IPS-18a (cell line): ENCODE measurements around the gene CAMK4.

ENCODE experiments used
- H3K27ac ChIP-seq: one replicate; pipeline ENCODE4 v1.5.1; 2013; ENCODE audit warnings: low read length
- H3K27me3 ChIP-seq: one replicate; pipeline ENCODE4 v1.6.1; 2013; ENCODE audit warnings: mild to moderate bottlenecking, low read length; ENCODE audit not compliant: control insufficient read depth, insufficient read depth
- H3K36me3 ChIP-seq: one replicate; pipeline ENCODE4 v1.6.1; 2013; ENCODE audit warnings: low read depth, low read length; ENCODE audit not compliant: control insufficient read depth
- H3K4me1 ChIP-seq: one replicate; pipeline ENCODE4 v1.6.1; 2013; ENCODE audit warnings: low read depth, low read length; ENCODE audit not compliant: control insufficient read depth
- H3K4me3 ChIP-seq: one replicate; pipeline ENCODE4 v1.5.1; 2013; ENCODE audit warnings: low read length
- H3K9ac ChIP-seq: one replicate; pipeline ENCODE4 v1.6.1; 2013; ENCODE audit warnings: mild to moderate bottlenecking, low read length, moderate library complexity
- H3K9me3 ChIP-seq: one replicate; pipeline ENCODE4 v1.6.1; 2013; ENCODE audit warnings: low read depth, low read length; ENCODE audit not compliant: control insufficient read depth

CAMK4 gene

DNA sequence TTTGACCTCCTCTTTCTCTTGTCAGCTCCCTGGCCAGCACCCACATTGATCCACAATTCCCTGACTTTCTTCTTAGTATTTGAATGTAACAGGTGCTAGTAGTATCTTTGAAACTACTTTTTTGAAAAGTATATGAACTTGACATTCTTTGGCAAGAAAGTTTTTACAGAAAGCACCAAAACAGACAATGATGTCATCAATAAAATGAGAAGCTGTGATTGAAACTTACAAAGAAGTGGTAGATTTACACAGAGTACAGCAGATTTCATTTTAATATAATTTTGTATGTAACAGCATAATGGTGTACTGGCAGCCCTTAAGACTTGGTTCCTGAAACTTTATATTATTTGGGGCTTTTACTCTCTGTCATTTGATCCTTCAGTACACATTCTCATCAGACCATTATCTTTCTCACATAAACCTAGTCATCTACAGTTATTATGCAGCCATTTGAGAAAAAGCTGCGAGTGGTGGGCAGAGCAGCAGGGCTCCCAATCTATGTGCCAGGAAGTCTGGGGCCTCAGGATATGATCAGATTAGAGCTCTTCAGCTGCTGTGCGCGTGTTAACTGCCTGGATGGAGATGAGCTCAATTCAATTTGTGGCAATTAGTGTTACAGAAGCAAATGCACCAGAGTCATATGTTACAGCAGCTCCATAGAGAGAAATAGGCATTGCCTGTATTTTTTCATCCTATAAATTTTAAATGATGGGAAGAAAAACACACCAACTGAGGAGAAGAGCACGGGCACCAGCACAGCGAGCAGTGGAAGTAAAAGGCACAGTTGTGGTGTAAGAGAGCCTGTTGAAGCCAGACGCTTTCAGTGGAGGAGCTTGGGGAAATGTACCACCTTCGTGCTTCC, 162.0 kb downstream of the CAMK4 start:
- H3K4me3 ChIP-seq: no peak overlapping the region
- H3K27me3 ChIP-seq: no peaks in the 10 kb centered on the region
- H3K4me1 ChIP-seq: no peaks in the 10 kb centered on the region
- H3K9me3 ChIP-seq: no peaks in the 10 kb centered on the region
- no peaks in the 10 kb centered on the region for H3K36me3 ChIP-seq
- H3K9ac ChIP-seq: no peak overlapping the region
- H3K27ac ChIP-seq: no peak overlapping the region

DNA sequence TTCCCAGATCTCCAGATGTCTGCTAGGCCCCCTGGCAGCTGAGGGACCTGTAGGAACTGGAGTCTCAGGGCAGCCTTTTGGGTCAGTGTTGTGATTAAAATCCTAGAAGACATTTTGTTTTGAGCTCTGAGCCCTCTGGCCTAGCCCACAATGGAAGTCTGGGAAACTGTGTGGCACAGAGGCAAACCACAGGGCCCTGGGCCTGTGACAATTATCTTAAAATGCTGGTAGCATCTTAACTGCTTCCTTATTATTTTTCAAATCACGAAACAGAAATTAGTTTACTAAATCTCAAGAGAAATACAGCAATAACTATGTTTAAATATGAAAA, 162.6 kb downstream of the CAMK4 start:
- Histone ChIP-seq H3K27ac (no peak overlapping the region), H3K9me3 (no peaks in the 10 kb centered on the region), H3K27me3 (no peaks in the 10 kb centered on the region), H3K9ac (no peak overlapping the region), H3K4me3 (no peak overlapping the region), H3K4me1 (peaks cover under 1% of the 10 kb centered on the region), H3K36me3 (no peaks in the 10 kb centered on the region)

DNA sequence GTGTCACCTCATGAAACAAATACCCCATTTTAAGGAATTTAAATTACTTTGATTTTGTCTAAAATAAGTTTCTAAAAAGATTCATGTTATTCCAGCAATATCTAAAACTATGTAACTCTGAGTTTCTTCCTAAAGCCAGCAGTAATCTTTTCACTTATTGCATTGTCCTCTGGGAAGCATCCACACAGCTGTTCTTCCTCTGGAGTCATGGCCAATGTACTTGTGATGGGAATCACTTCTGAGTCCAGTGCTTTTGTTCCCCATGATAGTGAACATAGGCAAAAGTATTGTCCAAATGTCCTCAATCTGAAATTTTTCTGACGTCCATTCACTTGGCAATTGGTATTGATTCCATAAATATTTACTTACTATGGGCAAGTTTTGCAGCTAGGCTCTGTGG, 163.2 kb downstream of the CAMK4 start:
- Histone ChIP-seq H3K27ac (no peak overlapping the region), H3K9ac (no peak overlapping the region)

DNA sequence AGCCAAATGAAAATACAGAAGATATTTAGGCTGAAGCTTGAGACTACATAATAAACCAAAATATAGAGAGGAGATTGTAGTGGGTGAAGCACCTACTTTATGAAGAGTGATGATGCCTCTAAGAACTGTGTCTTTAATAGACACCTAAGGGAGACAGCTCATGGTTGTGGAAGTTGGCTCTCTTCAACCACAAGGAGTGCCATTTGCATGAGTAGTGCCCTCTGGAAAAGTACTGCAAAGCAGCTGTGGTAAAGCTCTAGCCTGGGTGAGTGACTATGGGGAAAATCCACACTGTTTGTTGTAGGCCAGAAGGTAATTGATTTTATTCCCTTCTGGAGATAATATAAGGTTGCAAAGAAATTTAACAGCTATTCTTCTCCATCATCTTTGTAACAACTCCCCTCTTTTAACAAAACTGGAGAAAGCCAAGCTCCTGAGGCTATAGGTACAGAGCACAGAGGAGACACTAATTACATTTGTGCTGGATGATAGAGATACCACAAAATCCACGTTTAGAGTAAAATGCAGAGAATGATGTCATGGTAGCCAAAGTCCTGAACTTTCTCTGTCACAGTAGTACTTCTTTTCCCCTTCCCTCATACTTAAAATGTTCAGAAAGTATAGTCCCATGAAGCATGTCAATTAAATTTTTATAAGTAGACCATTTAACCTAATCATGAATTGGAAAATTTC, 165.4 kb downstream of the CAMK4 start:
- Histone ChIP-seq H3K4me3 (no peak overlapping the region), H3K4me1 (peaks cover 5% of the 10 kb centered on the region), H3K9me3 (no peaks in the 10 kb centered on the region), H3K9ac (no peak overlapping the region), H3K27me3 (no peaks in the 10 kb centered on the region), H3K27ac (no peak overlapping the region), H3K36me3 (no peaks in the 10 kb centered on the region)

More for the DNA sequence above, 163.2 kb downstream of the CAMK4 start:
- H3K4me3 ChIP-seq: no peak overlapping the region
- H3K36me3 ChIP-seq: no peaks in the 10 kb centered on the region
- no peaks in the 10 kb centered on the region for H3K9me3 ChIP-seq
- peaks cover 5% of the 10 kb centered on the region for H3K4me1 ChIP-seq
- H3K27me3 ChIP-seq: no peaks in the 10 kb centered on the region

DNA sequence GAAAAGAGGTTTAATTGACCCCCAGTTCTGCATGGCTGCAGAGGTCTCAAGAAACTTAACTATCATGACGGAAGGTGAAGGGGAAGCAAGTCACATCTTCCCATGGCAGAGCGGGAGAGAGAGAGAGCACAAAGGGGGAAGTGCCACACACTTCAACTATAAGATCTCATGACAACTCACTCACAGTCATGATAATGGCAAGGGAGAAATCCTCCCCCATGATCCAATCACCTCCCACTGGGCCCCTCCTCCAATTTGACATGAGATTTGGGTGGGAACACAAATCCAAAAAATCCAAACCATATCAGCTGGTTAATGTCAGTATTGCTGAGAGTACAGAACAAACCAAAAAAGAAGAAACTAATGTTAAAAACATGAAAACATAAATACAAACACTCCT, 168.0 kb downstream of the CAMK4 start:
- Histone ChIP-seq H3K4me1 (peaks cover 5% of the 10 kb centered on the region), H3K9me3 (no peaks in the 10 kb centered on the region), H3K27me3 (no peaks in the 10 kb centered on the region), H3K4me3 (no peak overlapping the region), H3K36me3 (no peaks in the 10 kb centered on the region), H3K9ac (no peak overlapping the region), H3K27ac (no peak overlapping the region)

DNA sequence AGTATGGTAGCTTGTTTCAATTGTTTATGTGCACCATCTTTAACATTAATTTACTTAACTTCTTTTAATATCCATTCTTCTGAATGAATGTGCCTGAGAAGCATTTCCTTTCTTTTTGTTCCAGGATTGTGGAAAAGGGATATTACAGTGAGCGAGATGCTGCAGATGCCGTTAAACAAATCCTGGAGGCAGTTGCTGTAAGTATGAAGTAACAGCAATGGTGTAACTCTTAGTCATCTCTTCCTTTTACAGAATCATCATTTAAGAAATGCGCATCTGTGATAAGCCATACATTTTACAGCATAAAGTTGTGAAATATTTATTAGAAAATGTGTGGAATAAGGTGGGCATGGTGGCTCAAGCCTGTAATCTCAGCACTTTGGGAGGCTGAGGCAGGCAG, 170.4 kb downstream of the CAMK4 start:
- Histone ChIP-seq H3K9ac (no peak overlapping the region), H3K9me3 (no peaks in the 10 kb centered on the region), H3K27me3 (no peaks in the 10 kb centered on the region), H3K4me1 (peaks cover 5% of the 10 kb centered on the region), H3K4me3 (no peak overlapping the region), H3K27ac (no peak overlapping the region), H3K36me3 (no peaks in the 10 kb centered on the region)

DNA sequence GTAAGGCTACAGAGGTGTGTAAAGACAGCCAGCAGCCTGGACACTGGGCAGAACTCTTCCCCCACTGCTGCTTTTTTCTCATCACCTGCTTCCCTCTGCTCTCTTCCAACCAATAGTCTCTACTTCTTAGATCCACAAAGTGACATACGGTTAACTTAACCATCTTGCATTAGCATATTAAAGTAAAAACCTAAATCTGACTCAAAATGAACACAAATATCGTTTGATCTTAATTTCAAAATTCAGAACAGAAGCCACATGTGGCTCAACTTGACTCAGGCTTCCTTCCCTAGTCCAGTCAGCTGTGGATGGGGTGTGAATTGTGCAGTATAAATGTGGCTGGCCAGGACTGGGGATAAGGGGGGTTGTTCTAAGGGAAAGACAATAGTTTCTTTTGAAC, 173.8 kb downstream of the CAMK4 start:
- Histone ChIP-seq H3K36me3 (no peaks in the 10 kb centered on the region), H3K4me1 (no peaks in the 10 kb centered on the region), H3K9ac (no peak overlapping the region), H3K9me3 (no peaks in the 10 kb centered on the region), H3K4me3 (no peak overlapping the region), H3K27me3 (no peaks in the 10 kb centered on the region), H3K27ac (no peak overlapping the region)

DNA sequence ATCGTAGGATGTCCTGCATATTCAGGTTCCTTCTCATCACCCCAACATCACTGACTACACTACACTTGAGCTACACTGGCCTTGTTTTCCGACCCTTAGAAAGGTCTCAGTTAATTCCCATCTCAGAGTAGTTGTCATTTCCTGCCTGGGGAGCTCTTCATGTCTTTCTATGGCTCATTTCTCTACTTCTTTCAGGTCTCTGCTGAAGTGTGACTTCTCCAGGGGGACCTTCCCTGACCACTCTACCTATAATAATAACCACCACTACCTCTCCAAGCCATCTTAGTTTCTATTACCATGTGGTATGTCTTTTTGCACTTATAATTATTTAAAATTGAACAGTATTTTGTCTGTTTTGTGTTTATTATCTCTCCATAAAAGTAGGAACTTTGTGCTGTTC, 174.9 kb downstream of the CAMK4 start:
- no peaks in the 10 kb centered on the region for H3K27me3 ChIP-seq
- no peak overlapping the region for H3K4me3 ChIP-seq
- no peaks in the 10 kb centered on the region for H3K4me1 ChIP-seq
- no peak overlapping the region for H3K9ac ChIP-seq
- H3K36me3 ChIP-seq: no peaks in the 10 kb centered on the region
- H3K27ac ChIP-seq: no peak overlapping the region
- no peaks in the 10 kb centered on the region for H3K9me3 ChIP-seq

DNA sequence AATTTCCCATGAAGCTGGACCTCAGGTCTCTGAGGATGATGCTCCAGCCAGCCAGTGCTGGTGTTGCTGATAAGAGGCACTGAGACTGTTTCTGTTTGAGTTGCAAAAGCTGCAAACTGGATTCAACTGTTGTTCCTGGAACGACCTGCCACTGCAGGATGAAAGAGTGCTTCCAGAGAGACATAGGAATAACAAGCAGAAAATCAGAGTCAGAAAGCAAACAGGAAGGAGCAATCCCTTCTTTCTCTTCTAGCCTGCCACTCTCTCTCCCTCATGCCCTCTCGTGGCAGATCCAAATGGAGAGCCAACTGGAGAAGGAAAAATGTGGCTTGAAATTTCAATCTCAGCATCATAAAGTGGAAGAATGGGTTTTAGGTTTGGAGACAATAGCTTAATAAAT, 177.7 kb downstream of the CAMK4 start:
- Histone ChIP-seq H3K36me3 (no peaks in the 10 kb centered on the region), H3K27ac (no peak overlapping the region), H3K4me3 (no peak overlapping the region), H3K9me3 (no peaks in the 10 kb centered on the region), H3K4me1 (no peaks in the 10 kb centered on the region), H3K9ac (no peak overlapping the region), H3K27me3 (no peaks in the 10 kb centered on the region)

DNA sequence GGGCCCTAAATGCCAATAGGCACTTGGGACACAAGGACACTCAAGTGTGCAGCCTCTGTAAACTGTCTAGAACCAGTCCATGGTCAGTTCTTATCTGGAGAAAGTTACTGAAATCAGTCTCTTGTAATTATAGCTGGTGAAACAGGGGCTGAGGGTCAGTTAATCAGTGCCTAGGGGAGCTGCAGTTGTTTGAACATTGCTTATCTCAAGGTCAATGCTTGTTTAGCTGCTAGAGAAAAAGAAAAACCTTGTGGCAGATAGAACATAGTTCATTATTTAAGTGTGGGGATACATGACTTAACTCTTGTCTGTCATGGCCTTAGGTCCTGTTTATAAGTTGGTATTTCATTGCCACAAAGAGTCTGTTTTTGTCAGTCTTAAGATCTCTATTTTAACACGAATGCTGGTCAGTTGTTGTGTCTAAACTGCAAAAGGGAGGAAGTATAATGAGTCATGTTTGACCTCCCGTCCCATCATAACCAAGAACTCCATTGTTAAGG, 180.1 kb downstream of the CAMK4 start:
- H3K4me1 ChIP-seq: no peaks in the 10 kb centered on the region
- H3K27ac ChIP-seq: no peak overlapping the region
- no peaks in the 10 kb centered on the region for H3K36me3 ChIP-seq
- no peaks in the 10 kb centered on the region for H3K9me3 ChIP-seq
- H3K9ac ChIP-seq: no peak overlapping the region
- no peaks in the 10 kb centered on the region for H3K27me3 ChIP-seq
- H3K4me3 ChIP-seq: no peak overlapping the region

DNA sequence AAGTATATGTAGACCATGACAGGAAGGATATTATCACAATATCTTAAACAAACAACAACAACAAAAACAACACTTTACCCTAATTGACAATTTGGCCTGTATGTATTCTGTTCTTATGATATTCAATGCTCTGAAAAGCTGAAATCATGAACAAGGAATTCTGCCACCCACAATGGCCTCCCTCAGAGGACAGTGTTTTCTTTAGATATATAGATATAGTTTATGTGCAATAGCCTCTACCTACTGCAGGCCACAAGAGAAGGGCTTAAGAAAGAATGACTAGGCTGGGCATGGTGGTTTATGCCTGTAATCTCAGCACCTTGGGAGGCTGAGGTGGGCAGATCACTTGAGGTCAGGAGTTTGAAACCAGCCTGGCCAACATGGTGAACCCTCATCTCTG, 183.4 kb downstream of the CAMK4 start:
- no peak overlapping the region for H3K4me3 ChIP-seq
- no peaks in the 10 kb centered on the region for H3K9me3 ChIP-seq
- no peaks in the 10 kb centered on the region for H3K36me3 ChIP-seq
- no peaks in the 10 kb centered on the region for H3K4me1 ChIP-seq
- H3K27ac ChIP-seq: no peak overlapping the region
- no peak overlapping the region for H3K9ac ChIP-seq
- H3K27me3 ChIP-seq: no peaks in the 10 kb centered on the region

DNA sequence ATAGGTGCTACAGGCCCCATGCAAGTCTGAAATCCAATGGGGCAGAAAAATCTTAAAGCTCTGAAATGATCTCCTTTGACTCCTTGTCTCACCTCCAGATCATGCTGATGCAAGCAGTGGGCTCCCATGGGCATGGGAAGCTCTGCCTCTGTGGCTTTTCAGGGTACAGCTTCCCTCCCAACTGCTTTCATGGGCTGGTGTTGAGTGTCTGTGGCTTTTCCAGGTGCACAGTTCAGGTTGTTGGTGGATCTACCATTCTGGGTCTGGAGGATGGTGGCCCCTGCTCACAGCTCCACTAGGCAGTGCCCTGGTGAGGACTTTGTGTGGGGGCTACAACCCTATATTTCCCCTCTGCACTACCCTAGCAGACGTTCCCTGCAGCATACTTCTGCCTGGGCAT, 184.6 kb downstream of the CAMK4 start:
- Histone ChIP-seq H3K27ac (no peak overlapping the region), H3K27me3 (no peaks in the 10 kb centered on the region), H3K9ac (no peak overlapping the region), H3K9me3 (no peaks in the 10 kb centered on the region), H3K36me3 (no peaks in the 10 kb centered on the region), H3K4me1 (no peaks in the 10 kb centered on the region), H3K4me3 (no peak overlapping the region)
